Embryonic facial prominence (tissue), 1 donor: ENCODE measurements around the gene SLC38A3.

Source experiments
- DNase-seq: peaks from one replicate; pipeline ENCODE4 v3.0.0-alpha.2; 2016; ENCODE audit errors: extremely low spot score

SLC38A3 gene

GRCh38 chr3:50266836-50267235 lies 61.8 kb downstream of the SLC38A3 start:
- DNase-seq: no peak

- DNase-seq: no peak
Observed at GRCh38 chr3:50267280-50267913, 62.3 kb downstream of the SLC38A3 start.

- DNase-seq: no peak
Observed at GRCh38 chr3:50268276-50268675, 63.2 kb downstream of the SLC38A3 start.

DNA sequence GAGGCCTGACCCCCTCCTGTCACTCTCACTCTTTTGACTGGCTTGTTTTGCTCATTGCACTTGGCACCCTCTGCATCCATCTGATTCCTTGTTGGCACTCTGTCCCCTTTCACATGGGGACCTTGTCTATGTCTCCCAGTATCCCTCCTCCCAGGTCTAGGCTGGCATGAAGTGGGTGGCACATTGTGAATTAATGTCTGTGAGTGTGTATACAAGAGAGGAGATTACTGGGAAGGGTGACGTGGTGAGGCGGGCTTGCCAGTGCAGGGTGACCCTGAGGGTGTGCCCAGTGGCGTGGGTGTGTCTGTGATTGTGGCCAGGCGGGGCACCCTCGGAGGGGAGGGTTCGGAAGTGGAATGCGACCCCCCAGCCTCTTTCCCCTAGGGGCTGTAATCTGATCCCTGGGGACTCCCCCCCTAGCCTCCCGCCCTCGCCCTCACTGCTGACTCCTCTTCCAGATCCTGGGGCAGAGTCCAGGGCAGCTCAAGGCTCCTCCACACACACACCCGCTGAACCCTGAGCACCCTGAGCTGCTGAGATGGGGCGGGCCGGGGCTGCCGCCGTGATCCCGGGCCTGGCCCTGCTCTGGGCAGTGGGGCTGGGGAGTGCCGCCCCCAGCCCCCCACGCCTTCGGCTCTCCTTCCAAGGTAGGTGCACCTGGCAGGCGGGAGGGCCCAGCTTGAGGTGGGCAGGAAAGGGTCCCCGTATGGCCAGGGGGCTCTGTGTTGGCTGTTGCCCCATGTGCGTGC lies 63.8 kb downstream of the SLC38A3 start, which contains the start of gene SEMA3B:
SEMA3B (plus strand) TSS at position 445 of the 749 bp plus-strand sequence; CDS start at position 539, 94 bp downstream.
- DNase-seq: no peak

- no peak for DNase-seq
Observed at GRCh38 chr3:50269460-50269859, 64.4 kb downstream of the SLC38A3 start.

- DNase-seq: no peak
Observed at GRCh38 chr3:50269977-50270413, 64.9 kb downstream of the SLC38A3 start.

GRCh38 chr3:50270422-50271224 lies 65.6 kb downstream of the SLC38A3 start:
- DNase-seq: no peak
